Testis (tissue), 2 donors: ENCODE results near the gene LGR5.

ENCODE experiments used
- POLR2A ChIP-seq: fragments of 450-650 bp; IDR thresholded peaks from one replicate; pipeline ENCODE4 v1.6.1; 2017; ENCODE audit warnings: antibody characterized with exemption, mild to moderate bottlenecking, moderate library complexity
- TF ChIP-seq, protein P1 (sequence below), 3 experiments: fragments of 450-650 bp in 2 of 3; fragments of 200-600 bp in 1 of 3; sonication (generic) in 1 of 3; IDR thresholded peaks; one replicate each; pipeline ENCODE4 v1.5.1; 2016 to 2019; ENCODE audit warnings: antibody characterized with exemption in 3 of 3, mild to moderate bottlenecking in 2 of 3, moderate library complexity in 1 of 3

DNA sequence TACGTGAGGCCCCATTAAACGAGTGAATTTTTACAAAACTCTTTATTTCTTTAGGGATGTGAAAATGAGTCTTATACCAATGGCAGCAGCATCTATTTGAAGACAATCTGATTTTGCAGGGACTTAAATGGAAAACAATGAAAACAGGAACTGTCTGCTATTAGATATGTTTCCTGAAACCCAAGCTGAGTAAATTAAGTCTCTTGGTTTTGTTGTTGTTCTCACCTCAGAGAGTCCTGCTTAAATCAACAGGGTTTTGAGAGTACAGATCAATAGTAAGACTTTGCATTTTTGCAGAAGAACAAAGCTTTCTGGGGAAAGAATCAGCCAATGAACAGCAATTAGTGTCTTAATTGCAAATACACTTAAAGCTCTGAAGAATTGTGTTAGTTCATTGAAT is 39.1 kb upstream of the LGR5 start:
- TF ChIP-seq, protein P1, sequence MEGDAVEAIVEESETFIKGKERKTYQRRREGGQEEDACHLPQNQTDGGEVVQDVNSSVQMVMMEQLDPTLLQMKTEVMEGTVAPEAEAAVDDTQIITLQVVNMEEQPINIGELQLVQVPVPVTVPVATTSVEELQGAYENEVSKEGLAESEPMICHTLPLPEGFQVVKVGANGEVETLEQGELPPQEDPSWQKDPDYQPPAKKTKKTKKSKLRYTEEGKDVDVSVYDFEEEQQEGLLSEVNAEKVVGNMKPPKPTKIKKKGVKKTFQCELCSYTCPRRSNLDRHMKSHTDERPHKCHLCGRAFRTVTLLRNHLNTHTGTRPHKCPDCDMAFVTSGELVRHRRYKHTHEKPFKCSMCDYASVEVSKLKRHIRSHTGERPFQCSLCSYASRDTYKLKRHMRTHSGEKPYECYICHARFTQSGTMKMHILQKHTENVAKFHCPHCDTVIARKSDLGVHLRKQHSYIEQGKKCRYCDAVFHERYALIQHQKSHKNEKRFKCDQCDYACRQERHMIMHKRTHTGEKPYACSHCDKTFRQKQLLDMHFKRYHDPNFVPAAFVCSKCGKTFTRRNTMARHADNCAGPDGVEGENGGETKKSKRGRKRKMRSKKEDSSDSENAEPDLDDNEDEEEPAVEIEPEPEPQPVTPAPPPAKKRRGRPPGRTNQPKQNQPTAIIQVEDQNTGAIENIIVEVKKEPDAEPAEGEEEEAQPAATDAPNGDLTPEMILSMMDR (IDR thresholded peaks at IDR 0.05) = no peak
- no peak for TF ChIP-seq POLR2A
